Measurements from ENCODE around the gene OOSP2. TPM values are rescaled to one million over a fixed set of nuclear protein-coding genes. Genes with fewer than 3 reads are reported as not detected.

OOSP2 gene
- total and polyA plus RNA-seq, 2 of the 13 experiments (the other 11 are each of a cell fraction or from before 2014, with no cell fraction given), result not detected

GRCh38 chr11:59999691-60000090 lies 40.5 kb upstream of the OOSP2 start:
- no peak overlapping the region for H3K9ac ChIP-seq (ENCODE audit: insufficient read depth, low read depth, low read length)
- H3K27ac ChIP-seq (ENCODE audit: extremely low read length, insufficient read depth, low read length), result no peak overlapping the region
- H3K36me3 ChIP-seq (replicated peaks in 1 of 2; ENCODE audit: control insufficient read depth in 1 of 2, insufficient read depth in 2 of 2, low read length in 2 of 2), result no peaks in the 10 kb centered on the region
- in situ Hi-C loops (cut with HindIII; ENCODE audit: extremely low pct_ligation_motif_present, low pct_unique_long_range_greater_than_20kb), result no loop called here
- H3K4me1 ChIP-seq (ENCODE audit: insufficient read depth, low read length), result no peaks in the 10 kb centered on the region
- FAIRE-seq (no peak), ATAC-seq (no peak), DNase-seq (ENCODE audit: low spot score) (no peak)
- no peak overlapping the region for H3K4me3 ChIP-seq (replicated peaks in 1 of 3; ENCODE audit: insufficient read depth in 1 of 3, low read depth in 2 of 3, low read length in 3 of 3)
- 2% methylated on average over 4 of the region's 4 CpGs for WGBS (ENCODE audit: low lambda C conversion rate)
- intact Hi-C loops (cut with micrococcal nuclease; ENCODE audit: unreplicated experiment), result no loop called here
- CTCF ChIA-PET (ENCODE audit: low intra/inter-chr PET ratio, low total read pairs), result no interaction called here
- no peak for TF ChIP-seq ZNF235 (CRISPR knock-in tag; IDR thresholded peaks at IDR 0.05; ENCODE audit: borderline replicate concordance)
- no peak for TF ChIP-seq ELF4 (CRISPR knock-in tag; IDR thresholded peaks at IDR 0.05; ENCODE audit: borderline replicate concordance)
- no peak for TF ChIP-seq KDM6A (CRISPR knock-in tag; IDR thresholded peaks at IDR 0.05; ENCODE audit: low read depth)
- no peak for TF ChIP-seq ZNF225 (CRISPR knock-in tag; IDR thresholded peaks at IDR 0.05)
- TF ChIP-seq ZNF737 (CRISPR knock-in tag; IDR thresholded peaks at IDR 0.05; ENCODE audit: borderline replicate concordance), result no peak
- no peak for TF ChIP-seq HOXA7 (CRISPR knock-in tag; IDR thresholded peaks at IDR 0.05)
- no peak for TF ChIP-seq ZNF20 (CRISPR knock-in tag; IDR thresholded peaks at IDR 0.05)
- no peak for TF ChIP-seq ZNF232 (CRISPR knock-in tag; IDR thresholded peaks at IDR 0.05; ENCODE audit: borderline replicate concordance)
- no peak for TF ChIP-seq POGZ (CRISPR knock-in tag; IDR thresholded peaks at IDR 0.05)
- TF ChIP-seq HDAC1 (CRISPR knock-in tag; IDR thresholded peaks at IDR 0.05), result no peak
- TF ChIP-seq MIER3 (CRISPR knock-in tag; IDR thresholded peaks at IDR 0.05; ENCODE audit: borderline replicate concordance), result no peak
- TF ChIP-seq RORA (CRISPR knock-in tag; IDR thresholded peaks at IDR 0.05), result no peak
- no peak for TF ChIP-seq TBL1XR1 (IDR thresholded peaks at IDR 0.05; ENCODE audit: borderline replicate concordance, low read length, partially characterized antibody)
- H2AFZ ChIP-seq (ENCODE audit: low read length), result no peak overlapping the region
- no peaks in the 10 kb centered on the region for H4K20me1 ChIP-seq (ENCODE audit: insufficient read depth, low read length)
- H3K4me2 ChIP-seq (ENCODE audit: low read depth, low read length), result no peak overlapping the region
- no TSS peak for BruUV-seq (replicated peaks)
- no peaks in the 10 kb centered on the region for H3K9me3 ChIP-seq (ENCODE audit: low read length)
- POLR2A ChIA-PET, result no interaction called here
- no peaks in the 10 kb centered on the region for H3K27me3 ChIP-seq (ENCODE audit: control insufficient read depth in 1 of 2, insufficient read depth in 2 of 2, low read length in 2 of 2)
- H3K79me2 ChIP-seq (ENCODE audit: insufficient read depth, low read length), result no peaks in the 10 kb centered on the region

Data from HepG2 (cell line).